ENCODE measurements around the gene NSMCE1.
"Not testable (repeated sequence)": the region's sequence is repeated elsewhere in the genome, so short reads cannot be mapped to it uniquely, and the experiment has no call there.

The NSMCE1 gene

GRCh38 chr16:27274424-27274874 is 5.9 kb upstream of the NSMCE1 start:
- not testable (repeated sequence) for H3K4me3 ChIP-seq (ENCODE audit: low read length); DNase-seq (ENCODE audit: low read depth, low spot score)

- DNase-seq (ENCODE audit: low read depth, low spot score): peak; percentile 85
- H3K4me3 ChIP-seq (ENCODE audit: low read length): no peak overlapping the region
Measured at GRCh38 chr16:27273670-27274423, 5.3 kb upstream of the NSMCE1 start.

GRCh38 chr16:27273330-27273669 is 4.7 kb upstream of the NSMCE1 start:
- no peak for DNase-seq (ENCODE audit: low read depth, low spot score)
- no peak overlapping the region for H3K4me3 ChIP-seq (ENCODE audit: low read length)

- DNase-seq (ENCODE audit: low read depth, low spot score); H3K4me3 ChIP-seq (ENCODE audit: low read length): not testable (repeated sequence)
Measured at GRCh38 chr16:27272697-27273096, 4.1 kb upstream of the NSMCE1 start.

GRCh38 chr16:27272076-27272475 is 3.5 kb upstream of the NSMCE1 start:
- no peak for DNase-seq (ENCODE audit: low read depth, low spot score)
- no peak overlapping the region for H3K4me3 ChIP-seq (ENCODE audit: low read length)

GRCh38 chr16:27270349-27270748 is 1.8 kb upstream of the NSMCE1 start:
- DNase-seq (ENCODE audit: low read depth, low spot score): no peak
- no peak overlapping the region for H3K4me3 ChIP-seq (ENCODE audit: low read length)

- H3K4me3 ChIP-seq (ENCODE audit: low read length): peak overlapping the region; percentile 92
- no peak for DNase-seq (ENCODE audit: low read depth, low spot score)
Measured at GRCh38 chr16:27269300-27270150, 953 bp upstream of the NSMCE1 start.

- DNase-seq (ENCODE audit: low read depth, low spot score): no peak
- H3K4me3 ChIP-seq (ENCODE audit: low read length): no peak overlapping the region
Measured at GRCh38 chr16:27267037-27267677, 1.4 kb downstream of the NSMCE1 start.

- DNase-seq (ENCODE audit: low read depth, low spot score): no peak
Measured at GRCh38 chr16:27265982-27266381, 2.6 kb downstream of the NSMCE1 start.

GRCh38 chr16:27264151-27264550 is 4.4 kb downstream of the NSMCE1 start:
- H3K4me3 ChIP-seq (ENCODE audit: low read length): no peak overlapping the region
- no peak for DNase-seq (ENCODE audit: low read depth, low spot score)

More at GRCh38 chr16:27265982-27266381, 2.6 kb downstream of the NSMCE1 start:
- no peak overlapping the region for H3K4me3 ChIP-seq (ENCODE audit: low read length)

- not testable (repeated sequence) for H3K4me3 ChIP-seq (ENCODE audit: low read length); DNase-seq (ENCODE audit: low read depth, low spot score)
Measured at GRCh38 chr16:27262904-27263423, 5.6 kb downstream of the NSMCE1 start.

GRCh38 chr16:27259710-27260109 is 8.9 kb downstream of the NSMCE1 start:
- H3K4me3 ChIP-seq (ENCODE audit: low read length): no peak overlapping the region
- no peak for DNase-seq (ENCODE audit: low read depth, low spot score)

- no peak for DNase-seq (ENCODE audit: low read depth, low spot score)
- no peak overlapping the region for H3K4me3 ChIP-seq (ENCODE audit: low read length)
Measured at GRCh38 chr16:27258241-27258734, 10.3 kb downstream of the NSMCE1 start.

GRCh38 chr16:27257271-27257670 is 11.3 kb downstream of the NSMCE1 start:
- no peak overlapping the region for H3K4me3 ChIP-seq (ENCODE audit: low read length)
- DNase-seq (ENCODE audit: low read depth, low spot score): no peak

- no peak overlapping the region for H3K4me3 ChIP-seq (ENCODE audit: low read length)
- no peak for DNase-seq (ENCODE audit: low read depth, low spot score)
Measured at GRCh38 chr16:27256861-27257260, 11.7 kb downstream of the NSMCE1 start.

GRCh38 chr16:27254262-27254811 is 14.2 kb downstream of the NSMCE1 start:
- no peak overlapping the region for H3K4me3 ChIP-seq (ENCODE audit: low read length)
- no peak for DNase-seq (ENCODE audit: low read depth, low spot score)

GRCh38 chr16:27253526-27253930 is 15.0 kb downstream of the NSMCE1 start:
- DNase-seq (ENCODE audit: low read depth, low spot score): no peak
- no peak overlapping the region for H3K4me3 ChIP-seq (ENCODE audit: low read length)

- no peak for DNase-seq (ENCODE audit: low read depth, low spot score)
- no peak overlapping the region for H3K4me3 ChIP-seq (ENCODE audit: low read length)
Measured at GRCh38 chr16:27252206-27252585, 16.4 kb downstream of the NSMCE1 start.

- no peak for DNase-seq (ENCODE audit: low read depth, low spot score)
- H3K4me3 ChIP-seq (ENCODE audit: low read length): no peak overlapping the region
Measured at GRCh38 chr16:27251541-27252205, 16.9 kb downstream of the NSMCE1 start.
